Transverse colon (tissue), 4 donors: ENCODE results near the gene ADAM12. TPM values are rescaled to one million over a fixed set of nuclear protein-coding genes. Genes with fewer than 3 reads are reported as not detected.

Source experiments
- DNase-seq: peaks from one replicate; pipeline ENCODE4 v3.0.0-alpha.2; 2019
- H3K27ac ChIP-seq, 4 donors: fragments of 200-600 bp; sonication (generic); 2 replicates each; pipeline ENCODE4 v1.5.1; 2016 to 2018; ENCODE audit warnings: inconsistent platforms in 4 of 4
- H3K27me3 ChIP-seq: fragments of 200-600 bp; sonication (generic); 2 replicates; pipeline ENCODE4 v1.5.1; 2017; ENCODE audit warnings: inconsistent platforms
- H3K36me3 ChIP-seq, 4 donors: fragments of 200-600 bp; sonication (generic); 2 replicates each; pipeline ENCODE4 v1.5.1; 2017 to 2019; ENCODE audit warnings: inconsistent platforms in 4 of 4
- H3K4me1 ChIP-seq, 4 donors: fragments of 200-600 bp; sonication (generic); 2 replicates each; pipeline ENCODE4 v1.5.1; 2017 to 2020; ENCODE audit warnings: inconsistent platforms in 4 of 4
- H3K4me3 ChIP-seq, 4 donors: fragments of 200-600 bp; sonication (generic); 1 replicate in 1 of 4; 2 replicates in 3 of 4; pipeline versions ENCODE4 v1.5.1 to v1.6.1; 2017 to 2019; ENCODE audit warnings: inconsistent platforms in 4 of 4
- H3K9me3 ChIP-seq, 2 donors: fragments of 200-600 bp; sonication (generic); 2 replicates each; pipeline ENCODE4 v1.5.1; 2017 to 2019; ENCODE audit warnings: inconsistent platforms in 2 of 2
- EP300 ChIP-seq: sonication (generic); formaldehyde crosslinking; IDR thresholded peaks from one replicate; pipeline ENCODE4 v1.6.1; 2017; ENCODE audit warnings: antibody characterized with exemption, low read depth
- POLR2A ChIP-seq: fragments of 450-650 bp; IDR thresholded peaks from one replicate; pipeline ENCODE4 v1.6.1; 2016; ENCODE audit warnings: antibody characterized with exemption, mild to moderate bottlenecking, moderate library complexity
- POLR2AphosphoS5 ChIP-seq, 3 donors: sonication (generic); formaldehyde crosslinking; IDR thresholded peaks; one replicate each; pipeline ENCODE4 v1.6.1; 2016; ENCODE audit warnings: antibody characterized with exemption in 3 of 3
- WGBS, 2 donors: methylation state at CpG; one replicate each; pipeline ENCODE4 v1.1.5; 2018; ENCODE audit warnings: low coverage in 1 of 2; 5-methylcytosine and 5-hydroxymethylcytosine counted together
- in situ Hi-C, 4 donors: fragments of 200-750 bp; cut with MboI; loops; one replicate each; pipeline versions ENCODE4 v1.15.0 to v1.15.1; 2017; ENCODE audit warnings: low sequenced_read_pairs in 3 of 4, low pct_ligation_motif_present in 1 of 4, low pct_unique_long_range_greater_than_20kb in 1 of 4
- intact Hi-C: fragments of 100-400 bp; cut with DNase I; formaldehyde crosslinking; loops from one replicate; pipeline ENCODE4 v1.15.1; 2023; ENCODE audit warnings: low total_unique reads
- total RNA-seq, 4 donors: library from RNA; depleted of rRNA; stranded (reverse); fragments of >200 nt; gene quantifications; one replicate each; pipeline ENCODE4 v1.1.0, GENCODE V29; 2016
- TF ChIP-seq, protein P1 (sequence below), 5 experiments: fragments of 200-600 bp in 3 of 5; fragments of 450-650 bp in 2 of 5; sonication (generic) in 3 of 5; IDR thresholded peaks; 1 replicate in 2 of 5; 2 replicates in 3 of 5; pipeline ENCODE4 v1.5.1; 2016 to 2017; ENCODE audit warnings: antibody characterized with exemption in 5 of 5, inconsistent platforms in 3 of 5, mild to moderate bottlenecking in 2 of 5, moderate library complexity in 1 of 5

ADAM12 gene
- total RNA-seq, 4 donors from 2014 or later: 0.14 to 2.2 (median 1.1) TPM; not detected in 1

DNA sequence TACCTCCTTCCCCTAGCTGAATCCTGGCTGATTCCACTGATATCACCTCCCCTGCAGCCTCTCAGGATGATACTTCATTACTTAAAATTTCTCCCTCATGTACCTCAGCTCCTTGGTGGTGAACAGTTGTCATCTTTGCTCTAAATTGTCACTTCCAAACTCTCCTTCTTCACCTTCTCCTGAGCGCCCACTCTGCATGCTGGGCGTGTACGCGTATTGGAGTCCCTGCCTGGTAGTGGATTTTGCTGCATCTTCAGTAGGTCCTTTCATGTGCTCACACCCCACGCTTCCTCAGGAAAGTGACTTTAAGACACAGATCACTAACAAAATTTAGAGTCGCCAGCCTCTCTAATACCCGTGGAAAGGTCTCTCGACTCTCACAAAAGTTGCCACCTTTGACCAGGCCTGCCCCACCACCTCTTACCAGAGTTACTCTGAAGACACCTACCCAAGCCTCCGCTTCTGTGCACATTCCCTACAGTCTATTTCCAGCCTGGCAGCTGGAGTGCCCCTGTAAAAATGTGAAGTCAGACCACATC is 255.1 kb downstream of the ADAM12 start:
- in situ Hi-C loops: no loop called here
- no peak for DNase-seq

DNA sequence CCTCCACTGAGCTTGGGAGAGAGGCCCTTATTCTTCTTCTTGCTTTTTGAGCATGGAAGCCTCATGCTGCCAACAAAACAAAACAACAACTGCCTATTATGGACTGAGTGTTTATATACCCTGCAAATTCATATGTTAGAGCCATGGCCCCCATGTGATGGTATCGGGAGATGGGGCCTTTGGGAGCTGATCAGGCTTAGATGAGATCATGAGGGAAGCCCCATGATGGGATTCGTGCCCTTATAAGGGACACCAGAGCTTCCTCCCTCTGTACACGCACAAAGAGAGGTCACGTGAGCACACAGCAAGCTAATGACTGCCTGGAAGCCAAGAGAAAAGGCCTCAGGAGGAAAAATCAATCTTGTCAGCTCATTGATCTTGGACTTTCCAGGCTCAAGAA is 256.9 kb downstream of the ADAM12 start:
- Histone ChIP-seq H3K36me3 (no peaks in the 10 kb centered on the region), H3K27ac (no peak overlapping the region), H3K4me1 (no peaks in the 10 kb centered on the region), H3K9me3 (no peaks in the 10 kb centered on the region), H3K4me3 (no peak overlapping the region), H3K27me3 (no peaks in the 10 kb centered on the region)
- 76% methylated on average over 4 of the region's 4 CpGs; no CpG with 5 or more reads in 1 of the 2 donors for WGBS, 2 donors
- TF ChIP-seq POLR2AphosphoS5 (IDR thresholded peaks at IDR 0.05) (no peak), EP300 (no peak), POLR2A (no peak)
- TF ChIP-seq, protein P1, sequence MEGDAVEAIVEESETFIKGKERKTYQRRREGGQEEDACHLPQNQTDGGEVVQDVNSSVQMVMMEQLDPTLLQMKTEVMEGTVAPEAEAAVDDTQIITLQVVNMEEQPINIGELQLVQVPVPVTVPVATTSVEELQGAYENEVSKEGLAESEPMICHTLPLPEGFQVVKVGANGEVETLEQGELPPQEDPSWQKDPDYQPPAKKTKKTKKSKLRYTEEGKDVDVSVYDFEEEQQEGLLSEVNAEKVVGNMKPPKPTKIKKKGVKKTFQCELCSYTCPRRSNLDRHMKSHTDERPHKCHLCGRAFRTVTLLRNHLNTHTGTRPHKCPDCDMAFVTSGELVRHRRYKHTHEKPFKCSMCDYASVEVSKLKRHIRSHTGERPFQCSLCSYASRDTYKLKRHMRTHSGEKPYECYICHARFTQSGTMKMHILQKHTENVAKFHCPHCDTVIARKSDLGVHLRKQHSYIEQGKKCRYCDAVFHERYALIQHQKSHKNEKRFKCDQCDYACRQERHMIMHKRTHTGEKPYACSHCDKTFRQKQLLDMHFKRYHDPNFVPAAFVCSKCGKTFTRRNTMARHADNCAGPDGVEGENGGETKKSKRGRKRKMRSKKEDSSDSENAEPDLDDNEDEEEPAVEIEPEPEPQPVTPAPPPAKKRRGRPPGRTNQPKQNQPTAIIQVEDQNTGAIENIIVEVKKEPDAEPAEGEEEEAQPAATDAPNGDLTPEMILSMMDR (IDR thresholded peaks at IDR 0.05): no peak
- intact Hi-C loops: no loop called here
- no peak for DNase-seq
- in situ Hi-C loops: no loop called here

More for the DNA sequence above, 255.1 kb downstream of the ADAM12 start:
- Histone ChIP-seq H3K4me1 (no peaks in the 10 kb centered on the region), H3K4me3 (no peak overlapping the region), H3K27ac (no peak overlapping the region), H3K9me3 (no peaks in the 10 kb centered on the region), H3K27me3 (no peaks in the 10 kb centered on the region), H3K36me3 (no peaks in the 10 kb centered on the region)
- intact Hi-C loops: no loop called here
- no peak for TF ChIP-seq POLR2A
- no peak for TF ChIP-seq POLR2AphosphoS5 (IDR thresholded peaks at IDR 0.05)
- TF ChIP-seq EP300: no peak
- TF ChIP-seq, protein P1 (IDR thresholded peaks at IDR 0.05): no peak
- 92 to 95% methylated on average over 9 of the region's 9 CpGs for WGBS, 2 donors

DNA sequence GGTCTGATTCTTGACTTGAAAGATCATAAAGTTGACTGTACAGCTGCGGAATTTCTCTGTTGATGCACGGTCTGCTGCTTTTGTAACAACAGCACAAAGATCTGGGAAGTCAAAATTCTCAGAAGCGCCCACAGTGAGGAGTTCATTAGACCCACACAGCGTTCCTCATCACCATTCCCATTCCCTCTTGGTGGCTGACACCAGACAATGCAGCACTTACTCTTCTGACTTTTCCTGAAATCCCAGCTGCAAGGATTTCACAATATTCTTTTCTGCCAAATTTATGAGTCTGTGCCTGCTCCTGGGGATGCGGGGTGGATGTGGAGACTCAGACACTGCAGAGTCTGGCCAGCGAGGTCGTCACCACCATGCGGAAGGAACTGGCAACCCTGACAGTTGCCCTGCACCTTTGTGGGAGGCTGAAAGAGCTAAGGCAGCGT is 258.0 kb downstream of the ADAM12 start:
- intact Hi-C loops (no loop called here), in situ Hi-C loops (no loop called here)
- no peak for DNase-seq
- Histone ChIP-seq H3K27ac (no peak overlapping the region), H3K4me1 (no peaks in the 10 kb centered on the region), H3K9me3 (no peaks in the 10 kb centered on the region), H3K27me3 (no peaks in the 10 kb centered on the region), H3K4me3 (no peak overlapping the region), H3K36me3 (no peaks in the 10 kb centered on the region)
- TF ChIP-seq POLR2AphosphoS5 (IDR thresholded peaks at IDR 0.05): no peak
- no peak for TF ChIP-seq POLR2A
- TF ChIP-seq, protein P1 (IDR thresholded peaks at IDR 0.05): no peak
- no peak for TF ChIP-seq EP300
- WGBS, 2 donors: 71 to 72% methylated on average over 4 to 9 of the region's 9 CpGs

DNA sequence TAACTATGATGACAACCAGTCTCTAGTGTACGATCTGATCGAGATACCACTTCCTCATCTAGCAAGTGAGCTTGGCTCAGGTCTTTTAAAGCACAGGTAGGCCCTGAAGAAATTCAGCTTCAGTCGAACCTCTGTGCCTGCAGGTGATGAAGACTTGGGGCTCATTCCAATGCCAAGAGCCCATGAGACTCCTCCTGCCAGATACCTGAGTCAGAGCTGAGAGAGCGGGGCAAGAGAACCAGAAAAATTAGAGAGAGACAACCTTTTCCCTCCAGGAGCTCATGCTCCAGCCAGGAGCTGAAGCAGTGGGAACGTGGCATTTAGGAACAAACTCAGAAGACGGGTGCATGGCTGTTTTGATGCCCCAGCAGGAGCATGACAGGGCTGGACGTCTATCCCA is 259.3 kb downstream of the ADAM12 start:
- no peak for DNase-seq
- Histone ChIP-seq H3K4me3 (no peak overlapping the region), H3K27ac (no peak overlapping the region), H3K36me3 (no peaks in the 10 kb centered on the region), H3K4me1 (no peaks in the 10 kb centered on the region), H3K27me3 (no peaks in the 10 kb centered on the region), H3K9me3 (no peaks in the 10 kb centered on the region)
- in situ Hi-C loops: no loop called here
- 73% methylated on average over 7 of the region's 7 CpGs; no CpG with 5 or more reads in 1 of the 2 donors for whole genome bisulfite sequencing, 2 donors
- intact Hi-C loops: no loop called here
- TF ChIP-seq POLR2AphosphoS5 (IDR thresholded peaks at IDR 0.05) (no peak), POLR2A (no peak)
- TF ChIP-seq, protein P1 (IDR thresholded peaks at IDR 0.05): no peak
